Keratinocyte (primary cell): ENCODE results near the gene NDUFS6. TPM values are rescaled to one million over a fixed set of nuclear protein-coding genes. Genes with fewer than 3 reads are reported as not detected.

ENCODE experiments used
- DNase-seq: peaks from one replicate; pipeline ENCODE4 v3.0.0-alpha.2; 2011; ENCODE audit warnings: low read depth, missing footprints, low spot score
- FAIRE-seq: peaks from 2 replicates; lab custom pipeline; 2011; peaks lifted over from hg19 to GRCh38; lab: Jason Lieb, UNC
- H2AFZ ChIP-seq: 2 replicates; pipeline ENCODE4 v1.6.0; 2012; ENCODE audit warnings: low read length, control low read depth, inconsistent platforms; ENCODE audit not compliant: control insufficient read depth
- H3K27ac ChIP-seq: 2 replicates; pipeline ENCODE4 v1.5.1; 2011; ENCODE audit warnings: low read length; ENCODE audit not compliant: control insufficient read depth, insufficient read depth
- H3K27me3 ChIP-seq: 3 replicates; pipeline ENCODE4 v1.6.0; 2011; ENCODE audit warnings: low read length; ENCODE audit not compliant: control insufficient read depth, insufficient read depth; ENCODE audit errors: extremely low read depth
- H3K36me3 ChIP-seq, 2 experiments: 2 replicates in 1 of 2; 3 replicates in 1 of 2; pipeline ENCODE4 v1.5.1; 2011; ENCODE audit warnings: low read length in 2 of 2, mild to moderate bottlenecking in 1 of 2; ENCODE audit not compliant: control insufficient read depth in 2 of 2, insufficient read depth in 2 of 2; ENCODE audit errors: extremely low read depth in 1 of 2
- H3K4me1 ChIP-seq: 3 replicates; pipeline ENCODE4 v1.5.1; 2011; ENCODE audit warnings: low read length; ENCODE audit not compliant: control insufficient read depth, insufficient read depth; ENCODE audit errors: extremely low read depth
- H3K4me2 ChIP-seq: 3 replicates; pipeline ENCODE4 v1.6.0; 2011; ENCODE audit warnings: low read depth, low read length; ENCODE audit not compliant: control insufficient read depth, insufficient read depth; ENCODE audit errors: extremely low read depth
- H3K4me3 ChIP-seq, 3 experiments: fragments of 200-600 bp in 1 of 3; sonication (generic) in 1 of 3; 2 replicates in 2 of 3; 3 replicates in 1 of 3; pipeline ENCODE4 v1.5.1; 2011 to 2016; ENCODE audit warnings: low read length in 3 of 3, mild to moderate bottlenecking in 3 of 3, control low read depth in 2 of 3, inconsistent platforms in 1 of 3, low read depth in 1 of 3, mixed read lengths in 1 of 3, mixed run types in 1 of 3, moderate library complexity in 1 of 3; ENCODE audit not compliant: control insufficient read depth in 2 of 3, insufficient read depth in 2 of 3; ENCODE audit errors: extremely low read depth in 1 of 3
- H3K79me2 ChIP-seq: 2 replicates; pipeline ENCODE4 v1.6.0; 2012; ENCODE audit warnings: low read length; ENCODE audit not compliant: control insufficient read depth, insufficient read depth
- H3K9ac ChIP-seq: 3 replicates; pipeline ENCODE4 v1.6.0; 2011; ENCODE audit warnings: low read length; ENCODE audit not compliant: control insufficient read depth, insufficient read depth; ENCODE audit errors: extremely low read depth
- H3K9me1 ChIP-seq: 3 replicates; pipeline ENCODE4 v1.6.0; 2011; ENCODE audit warnings: low read length; ENCODE audit not compliant: control insufficient read depth, insufficient read depth; ENCODE audit errors: extremely low read depth
- H3K9me3 ChIP-seq: 2 replicates; pipeline ENCODE4 v1.5.1; 2012; ENCODE audit warnings: low read depth, low read length; ENCODE audit not compliant: control insufficient read depth
- H4K20me1 ChIP-seq: 3 replicates; pipeline ENCODE4 v1.6.0; 2011; ENCODE audit warnings: low read length; ENCODE audit not compliant: control insufficient read depth, insufficient read depth; ENCODE audit errors: extremely low read depth
- EZH2 ChIP-seq: IDR thresholded peaks from one replicate; pipeline ENCODE4 v1.6.1; 2012; ENCODE audit warnings: inconsistent platforms, mild to moderate bottlenecking, low read length, moderate library complexity
- dilution Hi-C: fragments of 300-500 bp; cut with MboI; formaldehyde crosslinking; loops from one replicate; pipeline ENCODE4 v1.7.0; 2020; ENCODE audit warnings: low sequenced_read_pairs; ENCODE audit not compliant: extremely low pct_ligation_motif_present
- polyA plus RNA-seq, 5 experiments: library from polyadenylated mRNA; depleted of rRNA in 3 of 5; stranded (reverse) in 3 of 5; stranded (forward) in 1 of 5; unstranded in 1 of 5; fragments of >200 nt; gene quantifications; 1 replicate in 1 of 5; 2 replicates in 3 of 5; 3 replicates in 1 of 5; pipeline versions ENCODE4 v1.2.1 to v1.2.3, GENCODE V29; 2011 to 2012; ENCODE audit warnings: missing spikeins in 2 of 5, low read depth in 1 of 5, low replicate concordance in 1 of 5
- TF ChIP-seq, protein P1 (sequence below), 3 experiments: IDR thresholded peaks in 1 of 3; conservative IDR thresholded peaks in 1 of 3; optimal IDR thresholded peaks in 1 of 3; 2 replicates in 2 of 3; 3 replicates in 1 of 3; pipeline versions ENCODE3 to v1.5.1; 2011; ENCODE audit warnings: low read length in 3 of 3, mild to moderate bottlenecking in 3 of 3, moderate library complexity in 2 of 3, control low read depth in 1 of 3, inconsistent platforms in 1 of 3; ENCODE audit not compliant: insufficient read depth in 2 of 3; ENCODE audit errors: extremely low read depth in 1 of 3

Gene NDUFS6
- polyA plus RNA-seq, 1 donor (not counting 4 experiments of a cell fraction or from before 2014, with no cell fraction given) = 66.3 TPM

DNA sequence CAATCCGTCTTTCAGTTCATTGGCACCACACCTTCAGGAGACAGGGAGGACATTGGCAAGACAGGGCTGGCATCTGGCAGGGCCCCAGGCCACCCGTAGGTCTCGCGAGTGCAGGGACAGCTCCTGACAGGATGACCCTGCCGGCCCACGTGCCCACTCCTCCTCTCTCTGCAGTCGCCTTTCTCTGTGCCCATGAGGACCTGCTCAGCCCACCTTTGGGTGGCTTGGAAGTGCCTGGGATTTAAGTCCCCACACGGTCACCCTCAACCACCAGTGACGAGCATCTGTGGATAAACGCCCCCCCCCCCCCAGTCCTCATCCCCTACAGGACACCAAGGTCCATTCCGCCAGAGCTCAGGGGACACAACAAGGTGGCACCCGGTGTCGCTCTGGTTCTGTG is 5.7 kb upstream of the NDUFS6 start:
- H3K4me3 ChIP-seq = no peak overlapping the region
- dilution Hi-C loops = no loop called here
- H3K27ac ChIP-seq = no peak overlapping the region
- H2AFZ ChIP-seq = no peak overlapping the region
- no peak for FAIRE-seq
- H3K9me3 ChIP-seq = no peaks in the 10 kb centered on the region
- peaks cover 16 to 19% of the 10 kb centered on the region in 2 experiments for H3K36me3 ChIP-seq
- no peak for TF ChIP-seq EZH2
- TF ChIP-seq, protein P1, sequence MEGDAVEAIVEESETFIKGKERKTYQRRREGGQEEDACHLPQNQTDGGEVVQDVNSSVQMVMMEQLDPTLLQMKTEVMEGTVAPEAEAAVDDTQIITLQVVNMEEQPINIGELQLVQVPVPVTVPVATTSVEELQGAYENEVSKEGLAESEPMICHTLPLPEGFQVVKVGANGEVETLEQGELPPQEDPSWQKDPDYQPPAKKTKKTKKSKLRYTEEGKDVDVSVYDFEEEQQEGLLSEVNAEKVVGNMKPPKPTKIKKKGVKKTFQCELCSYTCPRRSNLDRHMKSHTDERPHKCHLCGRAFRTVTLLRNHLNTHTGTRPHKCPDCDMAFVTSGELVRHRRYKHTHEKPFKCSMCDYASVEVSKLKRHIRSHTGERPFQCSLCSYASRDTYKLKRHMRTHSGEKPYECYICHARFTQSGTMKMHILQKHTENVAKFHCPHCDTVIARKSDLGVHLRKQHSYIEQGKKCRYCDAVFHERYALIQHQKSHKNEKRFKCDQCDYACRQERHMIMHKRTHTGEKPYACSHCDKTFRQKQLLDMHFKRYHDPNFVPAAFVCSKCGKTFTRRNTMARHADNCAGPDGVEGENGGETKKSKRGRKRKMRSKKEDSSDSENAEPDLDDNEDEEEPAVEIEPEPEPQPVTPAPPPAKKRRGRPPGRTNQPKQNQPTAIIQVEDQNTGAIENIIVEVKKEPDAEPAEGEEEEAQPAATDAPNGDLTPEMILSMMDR (optimal IDR thresholded peaks at IDR 0.05 in 1 of 3, IDR thresholded peaks at IDR 0.05 in 1 of 3, conservative IDR thresholded peaks at IDR 0.05 in 1 of 3; ENCODE audit: extremely low read depth in 1 of 3, insufficient read depth in 2 of 3, low read length in 3 of 3) = no peak
- no peaks in the 10 kb centered on the region for H3K9me1 ChIP-seq
- H3K4me2 ChIP-seq = no peak overlapping the region
- H3K27me3 ChIP-seq = no peaks in the 10 kb centered on the region
- DNase-seq = no peak
- no peaks in the 10 kb centered on the region for H4K20me1 ChIP-seq
- H3K9ac ChIP-seq = no peak overlapping the region
- H3K79me2 ChIP-seq = peaks cover 37% of the 10 kb centered on the region
- peaks cover 23% of the 10 kb centered on the region for H3K4me1 ChIP-seq

DNA sequence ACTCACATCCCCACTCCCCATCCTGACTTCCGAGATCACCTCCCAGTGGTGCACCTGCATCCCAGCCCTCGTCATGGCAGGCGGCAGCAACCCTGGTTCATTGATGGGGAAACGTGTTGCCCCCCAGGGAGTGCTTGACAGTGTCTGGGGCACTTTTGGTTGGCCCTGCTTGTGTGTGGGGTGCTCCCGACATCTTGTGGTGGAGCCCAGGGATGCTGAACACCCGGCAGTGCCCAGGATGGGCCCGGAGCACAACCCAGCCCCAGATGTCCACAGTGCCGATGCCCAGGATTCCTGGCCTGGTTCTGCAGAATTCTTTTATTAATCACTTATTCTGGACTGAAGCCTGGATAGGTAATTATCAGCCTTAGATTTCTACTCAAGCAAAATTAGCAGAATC is 5.3 kb upstream of the NDUFS6 start:
- no peak for TF ChIP-seq EZH2
- TF ChIP-seq, protein P1 (optimal IDR thresholded peaks at IDR 0.05 in 1 of 3, IDR thresholded peaks at IDR 0.05 in 1 of 3, conservative IDR thresholded peaks at IDR 0.05 in 1 of 3; ENCODE audit: extremely low read depth in 1 of 3, insufficient read depth in 2 of 3, low read length in 3 of 3) = no peak
- dilution Hi-C loops = no loop called here

More for the DNA sequence above, 5.3 kb upstream of the NDUFS6 start:
- Histone ChIP-seq H3K79me2 (peaks cover 42% of the 10 kb centered on the region), H3K36me3 (peaks cover 16 to 19% of the 10 kb centered on the region in 2 experiments), H3K4me1 (peaks cover 22% of the 10 kb centered on the region), H3K4me3 (no peak overlapping the region), H3K9me3 (no peaks in the 10 kb centered on the region), H3K9ac (no peak overlapping the region), H3K4me2 (no peak overlapping the region), H3K9me1 (no peaks in the 10 kb centered on the region), H2AFZ (no peak overlapping the region), H3K27me3 (no peaks in the 10 kb centered on the region), H4K20me1 (no peaks in the 10 kb centered on the region), H3K27ac (no peak overlapping the region)
- DNase-seq (no peak), FAIRE-seq (no peak)
